Measurements from ENCODE around the gene MAD1L1. TPM values are rescaled to one million over a fixed set of nuclear protein-coding genes. Genes with fewer than 3 reads are reported as not detected.

Gene MAD1L1
- total and polyA plus RNA-seq, 2 donors = 23.1 to 27.4 TPM

Small RNAs within 50 kb of the gene (small RNA-seq; reads per million reads assigned to genes)
- gene MIR4655 = not detected

Other genes with a start within 250 kb of the MAD1L1 start
- gene MRM2, start 9.3 kb upstream of the MAD1L1 start, total RNA-seq = 10.3 TPM
- gene MRM2, start 9.3 kb upstream of the MAD1L1 start, polyA plus RNA-seq = 22.6 TPM
- 11.4 TPM for gene NUDT1, start 9.3 kb upstream of the MAD1L1 start, total RNA-seq
- 33.0 TPM for gene NUDT1, start 9.3 kb upstream of the MAD1L1 start, polyA plus RNA-seq
- 17.4 TPM for gene SNX8, start 81.5 kb upstream of the MAD1L1 start, total RNA-seq
- gene SNX8, start 81.5 kb upstream of the MAD1L1 start, polyA plus RNA-seq = 13.2 TPM
- gene EIF3B, start 121.9 kb upstream of the MAD1L1 start, total RNA-seq = 85.8 TPM
- gene EIF3B, start 121.9 kb upstream of the MAD1L1 start, polyA plus RNA-seq = 97.7 TPM
- 3.6 TPM for gene CHST12, start 170.7 kb upstream of the MAD1L1 start, total RNA-seq
- gene CHST12, start 170.7 kb upstream of the MAD1L1 start, polyA plus RNA-seq = 29.6 TPM
- gene GRIFIN, start 243.5 kb upstream of the MAD1L1 start, total RNA-seq = not detected
- gene GRIFIN, start 243.5 kb upstream of the MAD1L1 start, polyA plus RNA-seq = not detected

Data from urinary bladder (tissue), 2 donors.